ENCODE data around the gene BCO1. TPM values are rescaled to one million over a fixed set of nuclear protein-coding genes. Genes with fewer than 3 reads are reported as not detected.

BCO1 gene
- total RNA-seq, result not detected in 2 replicates

GRCh38 chr16:81238296-81239011, at the start of gene BCO1:
Gene BCO1 (plus strand): TSS chr16:81238689. CDS start chr16:81238909, 220 bp downstream.

GRCh38 chr16:81314603-81315270, 76.2 kb downstream of the BCO1 start, which contains the start of gene GAN:
Gene GAN (plus strand): TSS chr16:81314962. CDS start chr16:81315114, 152 bp downstream.

Other genes starting within 250 kb of the BCO1 start
- 21.6 and 47.0 TPM in 2 replicates for gene CMC2, start 231.8 kb upstream of the BCO1 start, total RNA-seq
- 6.0 and 19.3 TPM in 2 replicates for gene CENPN, start 231.5 kb upstream of the BCO1 start, total RNA-seq
- gene ATMIN, start 202.8 kb upstream of the BCO1 start, total RNA-seq, result 29.2 and 35.0 TPM in 2 replicates
- gene C16orf46, start 161.5 kb upstream of the BCO1 start, total RNA-seq, result 0.12 TPM in 1 of 2 replicates, not detected in the other
- gene GCSH, start 142.3 kb upstream of the BCO1 start, total RNA-seq, result 27.8 and 31.2 TPM in 2 replicates
- gene GAN, start 76.3 kb downstream of the BCO1 start, total RNA-seq, result 2.9 and 4.1 TPM in 2 replicates
- gene CMIP, start 206.1 kb downstream of the BCO1 start, total RNA-seq, result 4.9 and 6.6 TPM in 2 replicates